Dedifferentiated amniotic fluid mesenchymal stem cell (primary cell): ENCODE measurements around the gene KRT13.

Source experiments
- DNase-seq: peaks from one replicate; pipeline ENCODE4 v3.0.0-alpha.2; 2016; ENCODE audit errors: extremely low spot score

KRT13 gene

DNA sequence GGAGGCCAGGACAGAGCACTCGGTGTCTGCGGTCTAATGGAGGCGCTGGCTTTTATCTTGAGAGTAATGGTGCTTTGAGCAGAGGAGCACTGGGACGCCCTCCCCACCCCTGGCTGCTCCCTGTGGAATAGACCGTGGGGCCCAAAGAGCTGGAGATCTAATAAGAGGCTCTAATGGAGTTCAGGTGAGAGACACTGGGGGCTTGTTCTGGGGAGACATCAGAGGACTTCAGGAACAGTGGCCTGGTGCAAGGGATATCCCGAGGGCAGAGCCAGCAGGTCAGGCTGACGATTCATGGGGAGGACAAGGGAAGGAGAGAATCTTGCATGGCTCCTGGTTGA, 32.2 kb upstream of the KRT13 start:
- no peak for DNase-seq

DNA sequence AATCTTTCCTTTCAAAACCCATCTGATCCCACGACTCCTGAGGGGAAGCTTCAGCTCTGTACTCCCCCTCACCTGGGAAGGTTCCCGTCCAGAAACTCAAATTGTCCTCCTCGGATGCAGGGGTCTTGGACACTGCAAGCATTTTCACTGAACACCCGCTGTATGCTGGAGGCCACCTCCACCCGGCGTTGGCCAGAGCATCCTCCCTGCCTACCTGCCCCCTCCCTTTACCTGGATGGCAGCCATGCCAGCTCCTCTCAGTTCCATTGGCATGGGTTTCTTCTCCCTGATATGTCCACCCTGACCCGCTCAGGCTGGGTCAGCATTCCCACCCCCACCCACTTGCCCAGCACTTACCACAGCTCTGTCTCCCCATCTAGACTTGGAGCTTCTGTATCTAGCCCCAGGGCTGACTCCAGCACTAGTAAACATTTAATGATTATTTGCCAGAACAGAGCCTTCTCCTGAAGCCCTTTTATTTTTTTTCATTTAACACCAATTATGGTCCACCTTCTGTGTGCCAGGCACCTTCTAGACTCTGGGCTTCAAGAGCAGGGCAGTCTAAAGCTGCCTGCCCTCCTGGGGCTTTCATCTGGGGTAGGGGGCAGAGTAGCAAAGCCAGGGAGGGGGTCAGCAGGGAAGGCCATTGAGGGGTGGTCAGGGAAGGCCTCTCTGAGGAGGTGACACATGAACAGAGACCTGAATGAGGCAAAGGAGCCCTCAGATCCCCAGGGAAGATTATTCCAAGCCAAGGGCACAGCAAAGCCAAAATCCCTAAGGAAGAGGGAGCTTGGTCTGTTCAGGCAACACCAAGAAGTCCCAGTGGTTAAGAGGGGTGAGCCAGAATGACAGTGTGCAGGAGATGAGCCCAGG, 31.6 kb upstream of the KRT13 start:
- no peak for DNase-seq

DNA sequence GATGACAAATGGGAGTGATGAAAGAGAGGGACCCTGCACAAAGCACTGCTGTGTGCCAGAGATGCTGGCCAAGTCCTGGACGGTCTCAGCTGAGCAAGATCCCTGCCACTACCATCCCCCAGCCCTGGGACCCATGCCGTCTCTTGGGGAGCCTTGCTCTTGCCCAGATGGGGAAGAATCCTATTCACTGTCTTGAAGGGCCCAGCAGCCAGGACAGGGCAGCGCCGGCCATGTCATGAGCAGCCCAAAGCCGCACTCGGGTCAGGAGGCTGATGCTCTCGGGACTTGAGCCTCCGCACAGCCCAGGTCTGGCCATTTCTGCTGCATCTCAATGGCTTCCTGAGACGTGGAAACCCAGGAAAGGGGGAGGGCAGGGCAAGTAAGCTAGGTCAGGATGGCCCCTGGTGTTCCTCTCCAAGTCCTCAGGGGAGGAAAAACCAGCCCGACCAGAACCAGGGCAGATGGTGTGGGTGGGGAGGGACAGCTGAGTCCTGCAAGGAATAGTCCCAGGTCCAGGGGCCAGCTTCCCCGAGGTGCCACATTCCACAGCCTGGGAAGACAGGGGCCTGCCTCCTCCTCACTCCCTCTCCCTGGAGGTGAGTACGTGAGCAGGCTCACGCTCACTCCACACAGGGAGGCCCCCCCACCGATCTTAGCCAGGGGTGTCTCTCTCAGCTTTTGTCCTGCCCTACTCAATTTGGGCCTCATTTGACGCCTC, 30.5 kb upstream of the KRT13 start:
- DNase-seq: no peak

DNA sequence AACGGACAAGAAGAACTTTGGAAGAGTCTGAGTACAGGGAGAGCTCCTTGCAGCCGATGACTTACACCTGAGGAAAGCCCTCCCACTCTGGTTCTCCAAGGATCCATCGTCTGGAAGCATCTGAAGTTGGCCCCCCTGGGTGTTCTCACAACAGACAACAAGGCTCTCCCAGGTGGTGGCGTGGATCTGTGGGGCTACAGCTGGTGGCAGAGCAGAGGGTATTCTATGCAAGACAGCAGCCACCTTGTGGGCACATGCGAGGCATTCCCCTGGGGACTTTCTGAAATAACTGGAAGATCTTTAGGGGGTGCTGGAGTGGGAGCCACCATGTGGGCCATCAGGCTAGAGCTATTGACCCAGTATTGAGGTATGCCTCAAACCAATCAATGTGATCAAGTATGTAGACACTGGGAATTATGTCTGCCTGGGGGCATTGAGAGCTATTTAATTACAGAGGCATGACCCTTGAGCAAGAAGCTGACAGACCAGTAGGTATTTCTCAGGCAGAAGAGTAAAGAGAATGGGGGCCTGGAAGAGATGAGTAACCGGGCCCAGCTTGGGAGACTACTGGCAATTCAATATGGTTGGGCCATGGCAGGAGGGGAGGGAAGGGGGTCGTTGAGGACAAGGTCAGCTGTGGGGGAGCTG, 29.6 kb upstream of the KRT13 start:
- no peak for DNase-seq

DNA sequence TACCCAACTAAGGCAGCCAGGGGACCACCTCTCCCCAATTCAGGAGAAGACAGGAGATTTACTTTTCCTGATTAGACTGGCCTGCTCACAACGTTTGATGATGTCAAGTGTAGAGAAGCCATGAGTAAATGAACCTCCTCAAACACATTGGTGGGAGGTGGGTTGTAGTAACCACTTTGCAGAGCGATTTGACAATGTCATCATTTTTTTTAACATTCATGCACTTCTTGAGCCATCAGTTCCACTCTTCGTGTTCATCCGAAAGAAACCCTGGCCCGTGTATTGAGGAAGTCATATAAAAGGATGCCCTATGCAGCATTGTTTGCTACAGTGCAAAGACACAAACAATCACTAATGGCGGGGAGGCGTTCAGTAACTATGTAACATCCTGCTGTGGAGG, 28.2 kb upstream of the KRT13 start:
- DNase-seq: no peak

DNA sequence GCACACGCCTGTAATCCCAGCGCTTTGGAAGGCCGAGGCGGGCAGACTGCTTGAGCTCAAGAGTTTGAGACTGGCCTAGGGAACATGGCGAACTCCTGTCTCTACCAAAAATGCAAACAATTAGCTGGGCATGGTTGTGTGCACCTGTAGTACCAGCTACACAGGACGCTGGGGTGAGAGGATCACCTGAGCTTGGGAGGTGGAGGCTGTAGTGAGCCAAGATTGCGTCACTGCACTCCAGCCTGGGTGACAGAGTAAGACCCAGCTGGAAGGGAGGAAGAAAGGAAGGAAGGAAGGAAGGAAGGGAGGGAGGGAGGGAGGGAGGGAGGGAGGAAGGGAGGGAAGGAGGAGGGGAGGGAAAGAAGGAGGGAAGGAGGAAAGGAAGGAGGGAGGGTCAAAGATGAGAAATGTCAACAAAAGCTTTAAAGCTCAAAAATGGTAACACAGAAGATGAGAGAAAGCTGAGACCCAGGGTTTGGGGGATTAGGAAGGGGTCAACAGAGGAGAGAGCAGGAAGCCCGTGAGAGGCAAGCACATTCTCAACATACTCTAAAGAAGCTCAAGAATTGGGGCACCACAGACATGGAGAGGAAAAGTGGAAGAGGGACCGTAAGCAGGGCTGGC, 27.6 kb upstream of the KRT13 start:
- no peak for DNase-seq

DNA sequence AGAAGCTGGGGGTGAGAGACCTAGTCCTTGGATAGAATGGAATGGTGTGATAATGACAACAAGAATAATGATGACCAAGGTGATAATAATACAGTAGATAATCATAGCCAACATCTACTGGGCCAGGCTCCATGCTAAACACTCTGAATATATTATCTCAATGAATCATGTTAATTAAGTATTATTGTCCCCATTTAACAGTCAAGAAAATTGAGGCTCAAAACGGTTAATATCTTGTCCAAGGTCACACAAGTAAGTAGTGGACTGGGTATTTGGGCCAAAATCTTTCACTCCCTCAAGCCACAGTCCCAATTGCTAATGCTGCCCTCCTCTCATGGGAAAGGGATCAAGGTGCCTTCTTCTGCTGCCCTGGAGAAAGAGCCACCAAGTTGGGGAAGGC, 26.6 kb upstream of the KRT13 start:
- no peak for DNase-seq

DNA sequence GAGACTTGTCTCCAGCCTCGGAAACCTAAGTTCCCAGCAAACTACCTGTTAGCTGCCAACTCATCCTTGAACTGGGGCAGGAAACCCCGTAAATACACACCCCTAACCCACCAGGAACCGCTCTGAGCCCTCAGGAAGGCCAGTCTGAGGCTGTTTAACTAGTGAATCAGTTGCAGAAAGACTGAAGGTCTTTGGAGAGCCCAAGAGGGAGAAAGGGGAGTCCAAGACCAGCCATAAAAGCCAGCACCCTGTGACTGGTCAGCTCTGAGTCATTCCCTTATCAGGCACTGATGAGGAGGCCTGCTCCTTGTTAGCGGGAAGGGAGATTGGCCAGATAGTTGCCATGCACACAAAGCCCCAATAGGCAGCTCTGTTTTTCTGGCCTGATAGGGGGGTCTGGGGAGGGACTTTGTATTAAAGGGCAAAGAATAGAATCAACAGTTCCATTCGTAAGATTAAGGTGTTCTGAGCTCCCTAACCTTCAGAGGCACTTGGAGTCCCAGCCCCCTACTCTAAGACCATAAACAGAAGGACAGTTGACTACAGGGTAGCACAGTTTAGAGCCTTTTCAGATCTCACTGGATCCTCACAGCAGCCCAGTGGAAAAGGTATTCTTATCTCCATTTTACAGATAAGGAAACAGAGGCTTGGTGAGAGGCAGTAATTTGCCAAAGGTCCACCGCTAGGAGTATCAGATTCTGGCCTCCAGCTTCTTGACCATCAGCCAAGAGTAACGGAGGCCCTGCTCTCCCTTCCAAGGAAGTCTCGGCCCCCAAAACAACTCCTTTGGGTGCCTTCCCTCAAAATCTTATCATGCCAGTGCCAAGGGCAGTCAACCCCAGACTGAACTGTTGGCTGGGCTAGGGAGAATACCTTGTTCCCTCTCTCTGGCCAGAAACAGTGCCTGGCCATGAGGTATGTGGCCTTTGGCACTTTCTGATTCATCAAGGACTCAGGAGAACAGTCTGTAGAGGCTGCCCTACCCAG, 24.9 kb upstream of the KRT13 start:
- peak; percentile 66 for DNase-seq

DNA sequence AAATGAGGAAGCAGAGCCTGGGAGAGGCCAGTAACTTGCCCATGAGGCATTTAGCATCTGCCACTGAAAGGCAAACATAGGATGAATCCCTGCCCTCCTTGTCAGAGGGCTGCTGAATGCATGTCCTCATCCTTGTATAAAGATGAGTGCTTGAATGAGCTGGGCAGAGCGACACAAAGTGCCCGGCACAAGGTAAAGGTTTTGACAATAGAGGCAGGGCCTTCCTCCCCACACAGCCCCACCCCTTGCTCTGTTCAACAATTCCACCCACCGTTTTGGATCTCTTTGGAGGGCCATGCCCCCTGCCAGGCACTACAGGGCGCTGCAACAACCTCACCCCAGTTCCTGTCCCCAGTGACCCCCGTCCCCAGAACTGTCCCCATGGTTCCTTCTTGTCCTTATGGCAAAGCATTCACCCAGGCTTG, 24.1 kb upstream of the KRT13 start:
- DNase-seq: no peak

DNA sequence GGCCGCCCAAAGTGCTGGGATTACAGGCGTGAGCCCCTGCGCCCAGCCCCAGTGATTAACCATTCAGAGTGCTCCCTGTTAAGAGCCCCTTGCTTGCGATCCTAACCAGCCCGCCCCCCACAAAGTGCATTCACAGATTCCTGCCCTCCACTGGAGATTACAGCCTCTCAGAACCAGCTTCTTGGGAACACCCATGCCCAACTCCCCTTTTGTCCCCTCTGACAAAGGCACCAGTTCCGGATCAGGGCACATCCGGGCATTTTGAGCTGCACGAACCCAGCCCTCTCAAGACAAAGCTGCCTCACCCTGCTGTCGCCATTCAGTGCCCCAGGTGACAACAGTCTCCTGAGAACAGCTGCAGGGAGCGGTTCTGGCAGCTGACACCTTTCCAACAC, 23.5 kb upstream of the KRT13 start:
- DNase-seq: no peak

DNA sequence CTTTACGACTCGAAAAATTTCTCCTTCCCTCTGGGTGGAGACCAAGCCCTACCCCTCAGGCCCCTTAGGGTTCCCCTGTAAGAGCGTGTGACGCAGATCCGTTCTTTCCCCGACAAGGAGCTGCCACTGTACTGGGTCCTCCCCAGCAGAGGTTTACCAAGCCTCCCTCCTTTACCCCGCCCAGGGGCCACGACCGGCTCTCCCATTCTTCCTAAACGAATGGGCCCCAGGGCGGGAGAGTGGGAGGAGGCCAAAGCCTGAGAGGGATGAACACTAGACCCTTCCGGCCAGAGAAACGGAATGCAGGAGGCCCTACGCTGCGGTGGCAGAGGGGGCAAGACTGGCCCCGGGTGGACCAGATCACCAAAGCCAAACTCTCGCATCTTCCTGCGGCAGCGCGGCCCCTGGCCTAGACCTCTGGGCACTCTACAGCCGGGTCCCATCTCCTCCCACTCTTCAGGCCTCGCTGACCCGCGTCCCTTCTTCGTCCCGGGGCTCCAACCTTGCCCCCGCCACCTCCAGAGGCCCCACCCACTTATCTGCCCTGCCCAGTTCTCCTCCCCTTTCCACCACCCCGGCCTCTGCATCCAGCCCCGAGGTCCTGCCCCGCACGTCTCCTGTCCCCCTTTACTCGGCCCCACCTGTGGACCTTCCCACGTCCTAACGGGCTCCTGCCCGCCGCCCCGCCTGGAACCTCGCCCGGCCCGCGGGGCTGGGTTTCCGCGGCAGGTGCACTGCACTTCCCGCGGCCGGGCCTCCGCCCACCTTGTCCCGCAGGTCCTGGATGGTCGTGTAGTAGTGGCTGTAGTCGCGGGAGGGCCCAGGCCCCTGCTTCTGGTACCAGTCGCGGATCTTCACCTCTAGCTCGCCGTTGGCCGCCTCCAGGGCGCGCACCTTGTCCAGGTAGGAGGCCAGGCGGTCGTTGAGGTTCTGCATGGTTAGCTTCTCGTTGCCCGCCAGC, 21.9 kb upstream of the KRT13 start:
- no peak for DNase-seq

DNA sequence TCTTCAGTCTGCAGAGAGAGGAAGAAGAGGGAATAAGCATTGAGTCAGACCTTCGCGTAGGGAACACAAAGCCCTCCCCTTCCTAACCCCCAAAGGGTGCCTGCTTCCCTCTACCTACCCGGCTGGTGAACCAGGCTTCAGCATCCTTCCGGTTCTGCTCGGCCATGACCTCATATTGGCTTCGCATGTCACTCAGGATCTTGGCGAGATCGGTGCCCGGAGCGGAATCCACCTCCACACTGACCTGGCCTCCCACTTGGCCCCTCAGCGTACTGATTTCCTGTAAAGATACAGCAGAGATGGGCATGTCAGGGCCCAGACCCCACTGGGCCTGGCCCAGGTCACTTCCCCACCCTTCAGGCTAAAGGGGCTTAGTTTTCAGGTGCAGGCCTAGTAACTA, 18.8 kb upstream of the KRT13 start:
- DNase-seq: no peak

DNA sequence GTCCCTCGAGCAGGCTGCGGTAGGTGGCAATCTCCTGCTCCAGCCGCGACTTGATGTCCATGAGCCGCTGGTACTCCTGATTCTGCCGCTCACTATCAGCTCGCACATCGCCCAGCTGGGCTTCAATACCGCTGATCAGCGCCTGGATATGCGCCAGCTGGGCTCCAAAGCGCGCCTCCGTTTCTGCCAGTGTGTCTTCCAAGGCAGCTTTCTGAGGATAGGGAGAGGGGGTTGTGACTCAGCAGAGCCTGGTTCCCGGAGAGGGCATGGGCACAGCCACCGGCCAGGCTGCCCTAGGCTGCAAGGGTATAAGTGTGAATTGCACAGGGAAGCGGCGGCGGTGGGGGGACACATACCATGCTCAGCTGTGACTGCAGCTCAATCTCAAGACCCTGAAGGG, 18.4 kb upstream of the KRT13 start:
- DNase-seq: no peak

DNA sequence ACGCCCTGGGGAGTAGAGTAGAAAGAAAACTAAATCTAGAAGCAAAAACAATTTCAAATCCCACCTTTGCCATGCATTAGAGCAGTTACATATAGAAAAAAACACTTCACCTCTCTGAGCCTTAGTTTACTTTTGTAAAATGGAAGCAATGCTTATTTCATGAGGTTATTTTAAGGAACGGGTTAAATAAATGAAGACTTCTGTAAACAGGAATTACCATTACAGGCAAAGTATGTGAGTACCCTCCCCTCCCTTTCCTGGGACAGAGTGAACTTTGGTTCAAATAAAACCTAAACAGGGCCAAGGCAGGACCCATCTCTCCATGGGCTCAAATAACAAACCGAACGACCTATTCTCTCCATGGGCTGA, 17.8 kb upstream of the KRT13 start:
- DNase-seq: no peak

DNA sequence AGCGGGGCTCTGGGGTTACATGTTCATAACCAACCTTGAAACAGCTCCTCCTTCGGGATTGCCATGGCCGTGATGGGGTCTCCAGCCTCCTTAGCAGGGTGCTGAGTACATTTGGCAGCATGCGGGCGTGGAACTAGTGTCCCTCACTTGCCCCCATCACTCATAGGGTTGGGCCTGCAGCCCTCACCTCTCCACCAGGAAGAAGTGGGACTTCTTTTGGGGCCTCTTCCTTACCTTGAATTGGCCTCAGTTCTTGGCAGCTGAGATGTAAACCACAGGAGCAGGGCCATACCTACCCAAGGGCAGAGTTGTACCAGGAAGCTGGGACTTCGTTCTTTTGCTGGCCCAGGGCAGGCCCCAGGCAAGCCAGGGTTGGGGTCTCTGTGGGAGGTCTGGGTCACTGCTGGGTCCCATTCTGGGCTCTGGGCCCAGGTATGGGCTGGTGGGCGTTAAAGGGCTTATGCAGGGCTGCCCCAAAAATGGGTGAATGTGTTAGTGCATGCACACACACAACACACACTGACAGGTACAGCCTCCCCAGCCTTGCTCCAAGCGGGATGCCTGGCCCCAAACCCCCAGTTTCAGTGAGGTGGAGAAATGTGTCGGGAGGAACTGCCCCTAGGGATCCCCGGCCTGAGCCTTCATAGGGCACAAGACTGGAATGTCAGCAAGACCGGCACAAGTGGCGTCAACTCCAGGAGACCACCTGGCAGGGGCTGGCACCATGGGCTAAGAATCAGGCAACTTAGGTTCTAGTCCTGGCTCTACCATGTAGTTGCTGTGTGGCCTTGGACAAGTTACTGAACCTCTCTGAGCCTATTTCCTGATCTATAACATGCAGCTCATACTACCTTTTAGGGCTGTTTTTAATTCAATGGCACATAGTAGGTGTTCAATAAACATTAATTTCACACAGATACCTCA, 17.2 kb upstream of the KRT13 start:
- no peak for DNase-seq

DNA sequence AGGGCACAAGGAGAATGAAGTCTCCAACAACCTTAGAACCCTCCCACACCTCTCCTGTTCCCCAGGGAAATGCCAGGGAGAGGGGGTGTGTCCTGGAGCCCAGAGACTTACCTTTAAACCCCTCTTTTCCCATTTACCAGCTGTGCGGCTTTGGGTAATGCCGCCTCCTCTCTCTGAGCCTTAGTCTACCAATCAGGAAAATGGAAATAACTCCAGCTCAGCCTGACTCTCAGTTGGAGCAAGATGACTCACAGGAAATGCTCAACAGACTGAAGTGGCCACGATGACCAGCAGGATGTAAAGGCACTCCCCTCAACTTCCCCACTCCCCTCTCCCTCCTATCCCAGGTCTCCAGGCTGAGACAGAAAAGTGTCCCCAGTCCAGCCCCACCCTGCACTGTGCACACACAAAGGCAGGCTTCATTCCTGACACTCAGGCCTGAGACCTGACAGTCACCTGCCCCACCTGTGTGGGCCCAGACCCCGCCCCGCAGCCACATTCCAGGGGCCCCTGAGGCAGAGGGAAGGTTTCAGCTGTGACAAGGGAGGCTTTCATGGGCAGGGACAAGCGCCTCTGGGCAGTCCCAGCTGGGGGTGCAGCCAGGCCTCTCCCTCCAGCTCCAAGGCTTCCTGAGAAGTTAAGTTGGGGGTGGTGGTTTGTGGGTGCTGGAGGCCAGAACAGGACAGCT, 16.3 kb upstream of the KRT13 start:
- peak; percentile 55 for DNase-seq

DNA sequence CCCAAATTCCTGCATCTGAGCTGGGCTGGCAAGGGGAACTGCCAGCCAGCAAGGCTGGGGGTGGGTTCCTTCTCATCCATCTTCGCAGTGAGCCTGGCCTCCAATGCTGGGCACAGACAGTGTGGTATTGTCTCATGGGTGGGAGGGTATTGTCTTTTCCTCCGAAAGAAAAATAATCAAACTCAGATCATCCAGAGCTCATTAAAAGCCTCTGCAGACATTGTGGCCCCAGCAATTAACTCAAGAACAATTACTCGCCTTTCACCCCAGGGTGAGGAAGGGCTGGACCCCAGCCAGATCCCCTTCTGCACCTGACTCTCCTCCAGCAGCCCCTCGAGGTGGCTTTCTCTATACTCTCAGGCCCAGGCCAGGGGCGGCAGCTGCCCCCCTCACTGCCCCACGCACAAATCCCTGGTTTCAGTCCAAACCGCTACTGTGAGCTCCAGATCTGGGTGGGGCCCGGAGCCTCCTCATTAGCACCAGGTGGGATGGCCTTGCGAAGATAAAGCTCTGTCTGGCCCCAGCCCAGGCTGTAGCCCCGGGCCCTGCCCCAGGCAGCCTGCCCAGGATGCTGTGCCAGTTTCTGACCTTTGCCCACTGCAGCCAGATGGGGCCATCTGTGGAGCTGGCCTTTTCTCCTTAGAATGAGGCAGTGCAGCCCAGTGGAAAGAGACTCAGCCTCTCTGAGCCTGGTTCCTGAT, 15.6 kb upstream of the KRT13 start:
- DNase-seq: no peak
